Activated B cell treated with CpG ODN at 0.5 μM for 24 hours (primary cell): ENCODE measurements around the gene HPS3. TPM values are rescaled to one million over a fixed set of nuclear protein-coding genes. Genes with fewer than 3 reads are reported as not detected.

Source experiments
- ATAC-seq: fragments of 200-7000 bp; cut with Tn5 transposase; one replicate; pipeline ENCODE4 v1.10.0; 2021; ENCODE audit warnings: low read depth, mild to moderate bottlenecking, moderate library complexity
- CTCF ChIA-PET: fragments of 350-600 bp; sonication (Branson Sonifier 250); formaldehyde crosslinking; loops from one replicate; lab custom pipeline; 2021; ENCODE audit warnings: antibody characterized with exemption; lab: Charles Lee
- POLR2A ChIA-PET: fragments of 350-600 bp; sonication (Branson Sonifier 250); formaldehyde crosslinking; loops from one replicate; lab custom pipeline; 2021; ENCODE audit warnings: antibody characterized with exemption; lab: Charles Lee
- DNase-seq: peaks from one replicate; pipeline ENCODE4 v3.0.0; 2022
- H3K27ac Mint-ChIP-seq: one replicate; pipeline ENCODE4 v1.8.0; 2020; ENCODE audit warnings: mixed read lengths
- H3K27me3 Mint-ChIP-seq: one replicate; pipeline ENCODE4 v1.8.0; 2021; ENCODE audit warnings: mixed read lengths
- H3K36me3 Mint-ChIP-seq: one replicate; pipeline ENCODE4 v1.8.0; 2021; ENCODE audit warnings: low read depth, mixed read lengths
- H3K4me1 Mint-ChIP-seq: one replicate; pipeline ENCODE4 v1.8.0; 2021; ENCODE audit warnings: mixed read lengths
- H3K4me3 Mint-ChIP-seq: one replicate; pipeline ENCODE4 v1.8.0; 2020; ENCODE audit warnings: mild to moderate bottlenecking, mixed read lengths
- H3K9me3 Mint-ChIP-seq: one replicate; pipeline ENCODE4 v1.8.0; 2020; ENCODE audit warnings: mixed read lengths
- CTCF ChIP-seq: fragments of 200-600 bp; IDR thresholded peaks from one replicate; pipeline ENCODE4 v1.8.0; 2022; ENCODE audit warnings: antibody characterized with exemption, mild to moderate bottlenecking
- intact Hi-C: fragments of 100-400 bp; cut with micrococcal nuclease; formaldehyde crosslinking; loops from one replicate; pipeline ENCODE4 v1.15.1; 2024
- total RNA-seq: library from RNA; stranded (reverse); gene quantifications from 2 replicates; pipeline ENCODE4 v1.2.3, GENCODE V29; 2022

Gene HPS3
- total RNA-seq = 30.1 and 30.5 TPM in 2 replicates

GRCh38 chr3:149129326-149130205 lies at the start of gene HPS3:
Gene HPS3 (plus strand): TSS chr3:149129638. CDS start chr3:149129724, 86 bp downstream.
- H3K4me1 Mint-ChIP-seq = peaks cover 48% of the 10 kb centered on the region
- H3K27ac Mint-ChIP-seq = peak within 1 kb of the TSS; percentile 89
- ATAC-seq (peak; percentile 95), DNase-seq (peak; percentile 90)
- peak within 1 kb of the TSS; percentile 98 for H3K4me3 Mint-ChIP-seq
- ChIA-PET CTCF (interaction anchor here (0.8 to 2.5 kb wide), 6 partner anchors 10 to 146 kb away, joined by 3 to 24 read pairs (median 6); no protein-coding TSS in a partner anchor), POLR2A (interaction anchor here (0.5 to 2.5 kb wide), 22 partner anchors 9 to 1634 kb away, joined by 3 to 45 read pairs (median 4); partner anchors contain the start of genes COMMD2, GYG1, HLTF and SIAH2)
- intact Hi-C loops = loop anchor here (1.0 to 10.0 kb wide), 12 partner anchors 9 to 1417 kb away; partner anchors contain the start of genes CPA3, EIF2A, GYG1 and HLTF
- peaks cover 19% of the 10 kb centered on the region for H3K36me3 Mint-ChIP-seq
- no peaks in the 10 kb centered on the region for H3K9me3 Mint-ChIP-seq
- H3K27me3 Mint-ChIP-seq = no peaks in the 10 kb centered on the region
- no peak for TF ChIP-seq CTCF

GRCh38 chr3:149080011-149080698 lies 49.3 kb upstream of the HPS3 start:
- CTCF ChIA-PET = no interaction called here
- Mint-ChIP-seq H3K27ac (no peak overlapping the region), H3K4me1 (peaks cover 6% of the 10 kb centered on the region)

GRCh38 chr3:149080699-149081091 lies 48.7 kb upstream of the HPS3 start:
- Mint-ChIP-seq H3K4me1 (peaks cover 8% of the 10 kb centered on the region), H3K27me3 (no peaks in the 10 kb centered on the region), H3K9me3 (no peaks in the 10 kb centered on the region), H3K4me3 (no peak overlapping the region), H3K27ac (no peak overlapping the region), H3K36me3 (peaks cover 18% of the 10 kb centered on the region)
- no peak for TF ChIP-seq CTCF
- intact Hi-C loops = no loop called here
- no peak for DNase-seq
- CTCF ChIA-PET = no interaction called here
- ATAC-seq = no peak
- POLR2A ChIA-PET = no interaction called here

More at GRCh38 chr3:149080011-149080698, 49.3 kb upstream of the HPS3 start:
- H3K27me3 Mint-ChIP-seq = no peaks in the 10 kb centered on the region
- TF ChIP-seq CTCF = no peak
- no peak for DNase-seq
- peaks cover 19% of the 10 kb centered on the region for H3K36me3 Mint-ChIP-seq
- POLR2A ChIA-PET = no interaction called here
- no peaks in the 10 kb centered on the region for H3K9me3 Mint-ChIP-seq
- ATAC-seq = no peak
- no peak overlapping the region for H3K4me3 Mint-ChIP-seq
- intact Hi-C loops = no loop called here

- DNase-seq (no peak), ATAC-seq (no peak)
- CTCF ChIA-PET = no interaction called here
- no peak overlapping the region for H3K4me3 Mint-ChIP-seq
- no peaks in the 10 kb centered on the region for H3K27me3 Mint-ChIP-seq
- no peaks in the 10 kb centered on the region for H3K9me3 Mint-ChIP-seq
- peaks cover 15% of the 10 kb centered on the region for H3K4me1 Mint-ChIP-seq
- no peak for TF ChIP-seq CTCF
- no peak overlapping the region for H3K27ac Mint-ChIP-seq
- H3K36me3 Mint-ChIP-seq = peaks cover 23% of the 10 kb centered on the region
- intact Hi-C loops = no loop called here
- POLR2A ChIA-PET = no interaction called here
Observed at GRCh38 chr3:149081772-149082171, 47.7 kb upstream of the HPS3 start.
